Embryonic facial prominence (tissue), 1 donor: ENCODE measurements around the gene TMEM144.
"Not testable (repeated sequence)": the region's sequence is repeated elsewhere in the genome, so short reads cannot be mapped to it uniquely, and the experiment has no call there.

Source experiments
- DNase-seq: peaks from one replicate; pipeline ENCODE4 v3.0.0-alpha.2; 2016; ENCODE audit errors: extremely low spot score

Gene TMEM144

GRCh38 chr4:158192439-158193158 lies 17.7 kb upstream of the TMEM144 start:
- no peak for DNase-seq

- no peak for DNase-seq
Observed at GRCh38 chr4:158193171-158193749, 17.0 kb upstream of the TMEM144 start.

GRCh38 chr4:158195297-158195696 lies 15.0 kb upstream of the TMEM144 start:
- DNase-seq = no peak

GRCh38 chr4:158197194-158197776 lies 13.0 kb upstream of the TMEM144 start:
- no peak for DNase-seq

- no peak for DNase-seq
Observed at GRCh38 chr4:158200214-158200613, 10.1 kb upstream of the TMEM144 start.

GRCh38 chr4:158201322-158201721 lies 9.0 kb upstream of the TMEM144 start:
- DNase-seq = no peak

GRCh38 chr4:158201876-158202275 lies 8.4 kb upstream of the TMEM144 start:
- DNase-seq = no peak

- no peak for DNase-seq
Observed at GRCh38 chr4:158202481-158202880, 7.8 kb upstream of the TMEM144 start.

- DNase-seq = no peak
Observed at GRCh38 chr4:158203436-158203835, 6.8 kb upstream of the TMEM144 start.

- no peak for DNase-seq
Observed at GRCh38 chr4:158203929-158204328, 6.4 kb upstream of the TMEM144 start.

GRCh38 chr4:158208963-158209640 lies 1.2 kb upstream of the TMEM144 start:
- no peak for DNase-seq

GRCh38 chr4:158211222-158211621 lies 936 bp downstream of the TMEM144 start:
- DNase-seq = no peak

GRCh38 chr4:158213466-158213865 lies 3.2 kb downstream of the TMEM144 start:
- DNase-seq = no peak

- DNase-seq = no peak
Observed at GRCh38 chr4:158214856-158215255, 4.6 kb downstream of the TMEM144 start.

- DNase-seq = no peak
Observed at GRCh38 chr4:158217763-158218162, 7.5 kb downstream of the TMEM144 start.

GRCh38 chr4:158219623-158220022 lies 9.3 kb downstream of the TMEM144 start:
- no peak for DNase-seq

- not testable (repeated sequence) for DNase-seq
Observed at GRCh38 chr4:158224318-158224717, 14.0 kb downstream of the TMEM144 start.

- not testable (repeated sequence) for DNase-seq
Observed at GRCh38 chr4:158224999-158225398, 14.7 kb downstream of the TMEM144 start.

GRCh38 chr4:158227880-158228279 lies 17.6 kb downstream of the TMEM144 start:
- DNase-seq = not testable (repeated sequence)

GRCh38 chr4:158228399-158228798 lies 18.1 kb downstream of the TMEM144 start:
- DNase-seq = not testable (repeated sequence)

GRCh38 chr4:158229768-158230167 lies 19.5 kb downstream of the TMEM144 start:
- no peak for DNase-seq

- no peak for DNase-seq
Observed at GRCh38 chr4:158234671-158235070, 24.4 kb downstream of the TMEM144 start.
